Neural progenitor cell (in vitro differentiated cells): ENCODE data around the gene AMTN. TPM values are rescaled to one million over a fixed set of nuclear protein-coding genes. Genes with fewer than 3 reads are reported as not detected.

Experiments
- DNase-seq: peaks from one replicate; pipeline ENCODE4 v3.0.0-alpha.2; 2016; ENCODE audit warnings: low spot score
- H2AFZ ChIP-seq: fragments of 200-600 bp; sonication (generic); replicated peaks from 2 replicates; pipeline ENCODE4 v1.6.1; 2016; ENCODE audit warnings: antibody characterized with exemption
- H3F3A ChIP-seq: fragments of 200-600 bp; sonication (generic); 2 replicates; pipeline ENCODE4 v1.6.1; 2016; ENCODE audit warnings: antibody characterized with exemption, low read depth
- H3K27ac ChIP-seq: fragments of 200-600 bp; sonication (generic); 2 replicates; pipeline ENCODE4 v1.5.1; 2016; ENCODE audit warnings: mild to moderate bottlenecking
- H3K27me3 ChIP-seq: fragments of 200-600 bp; sonication (generic); 2 replicates; pipeline ENCODE4 v1.6.1; 2016; ENCODE audit warnings: mild to moderate bottlenecking, moderate library complexity
- H3K36me3 ChIP-seq: fragments of 200-600 bp; sonication (generic); 2 replicates; pipeline ENCODE4 v1.5.1; 2016
- H3K4me1 ChIP-seq: fragments of 200-600 bp; sonication (generic); 2 replicates; pipeline ENCODE4 v1.6.1; 2016; ENCODE audit warnings: mixed run types
- H3K4me2 ChIP-seq: fragments of 200-600 bp; sonication (generic); 2 replicates; pipeline ENCODE4 v1.6.1; 2016
- H3K4me3 ChIP-seq: fragments of 200-600 bp; sonication (generic); 2 replicates; pipeline ENCODE4 v1.5.1; 2016
- H3K79me2 ChIP-seq: fragments of 200-600 bp; sonication (generic); 2 replicates; pipeline ENCODE4 v1.6.1; 2016; ENCODE audit warnings: low read depth
- H3K9ac ChIP-seq: fragments of 200-600 bp; sonication (generic); 2 replicates; pipeline ENCODE4 v1.6.1; 2016
- H3K9me3 ChIP-seq: fragments of 200-600 bp; sonication (generic); 2 replicates; pipeline ENCODE4 v1.5.1; 2016; ENCODE audit warnings: low read depth
- H4K20me1 ChIP-seq: fragments of 200-600 bp; sonication (generic); 2 replicates; pipeline ENCODE4 v1.6.1; 2016; ENCODE audit warnings: low read depth
- H3K27ac Mint-ChIP-seq: 3 replicates; pipeline ENCODE4 v1.8.0; 2021; ENCODE audit warnings: mixed read lengths
- H3K27me3 Mint-ChIP-seq: 2 replicates; pipeline ENCODE4 v1.8.0; 2022; ENCODE audit warnings: low read depth, mild to moderate bottlenecking, inconsistent platforms, moderate library complexity, mixed read lengths; ENCODE audit not compliant: insufficient read depth
- H3K36me3 Mint-ChIP-seq: 3 replicates; pipeline ENCODE4 v1.8.0; 2021; ENCODE audit warnings: mixed read lengths
- H3K4me1 Mint-ChIP-seq: 3 replicates; pipeline ENCODE4 v1.8.0; 2021; ENCODE audit warnings: mixed read lengths
- H3K4me3 Mint-ChIP-seq: 3 replicates; pipeline ENCODE4 v1.8.0; 2021; ENCODE audit warnings: mild to moderate bottlenecking, moderate library complexity, mixed read lengths
- H3K9me3 Mint-ChIP-seq: 3 replicates; pipeline ENCODE4 v1.8.0; 2020; ENCODE audit warnings: mixed read lengths
- CTCF ChIP-seq: fragments of 200-600 bp; sonication (generic); IDR thresholded peaks from 2 replicates; pipeline ENCODE4 v1.5.1; 2017; ENCODE audit warnings: antibody characterized with exemption, mild to moderate bottlenecking
- EZH2 ChIP-seq: fragments of 200-600 bp; sonication (generic); IDR thresholded peaks from 2 replicates; pipeline ENCODE4 v1.6.1; 2017; ENCODE audit warnings: antibody characterized with exemption, mild to moderate bottlenecking, moderate library complexity
- EZH2phosphoT487 ChIP-seq: fragments of 200-600 bp; sonication (generic); IDR thresholded peaks from 2 replicates; pipeline ENCODE4 v1.6.1; 2017; ENCODE audit warnings: antibody characterized with exemption
- total RNA-seq: library from RNA; depleted of rRNA; stranded (reverse); fragments of >200 nt; gene quantifications from 2 replicates; pipeline ENCODE4 v1.2.3, GENCODE V29; 2015; ENCODE audit warnings: low replicate concordance

AMTN gene
- total RNA-seq, 1 donor from 2014 or later: not detected

GRCh38 chr4:70570796-70571195, 52.4 kb downstream of the AMTN start:
- TF ChIP-seq EZH2phosphoT487: no peak
- TF ChIP-seq CTCF: no peak
- no peak for TF ChIP-seq EZH2
- no peaks in the 10 kb centered on the region for H3K79me2 ChIP-seq
- H3K4me2 ChIP-seq: no peak overlapping the region
- H3K27me3 ChIP-seq: no peaks in the 10 kb centered on the region
- no peaks in the 10 kb centered on the region for H4K20me1 ChIP-seq
- no peaks in the 10 kb centered on the region for H3K9me3 ChIP-seq
- H3K4me1 ChIP-seq: peaks cover 6% of the 10 kb centered on the region
- H3F3A ChIP-seq: no peaks in the 10 kb centered on the region
- no peaks in the 10 kb centered on the region for H3K36me3 Mint-ChIP-seq
- peaks cover 14% of the 10 kb centered on the region for H3K9me3 Mint-ChIP-seq
- no peak overlapping the region for H3K4me3 ChIP-seq
- H3K36me3 ChIP-seq: no peaks in the 10 kb centered on the region
- no peak for DNase-seq
- H3K4me1 Mint-ChIP-seq: peaks cover 2% of the 10 kb centered on the region
- H3K9ac ChIP-seq: no peak overlapping the region
- no peak overlapping the region for H3K27ac Mint-ChIP-seq
- no peak overlapping the region for H2AFZ ChIP-seq
- H3K27me3 Mint-ChIP-seq: peaks cover 2% of the 10 kb centered on the region
- no peak overlapping the region for H3K27ac ChIP-seq
- no peak overlapping the region for H3K4me3 Mint-ChIP-seq

DNA sequence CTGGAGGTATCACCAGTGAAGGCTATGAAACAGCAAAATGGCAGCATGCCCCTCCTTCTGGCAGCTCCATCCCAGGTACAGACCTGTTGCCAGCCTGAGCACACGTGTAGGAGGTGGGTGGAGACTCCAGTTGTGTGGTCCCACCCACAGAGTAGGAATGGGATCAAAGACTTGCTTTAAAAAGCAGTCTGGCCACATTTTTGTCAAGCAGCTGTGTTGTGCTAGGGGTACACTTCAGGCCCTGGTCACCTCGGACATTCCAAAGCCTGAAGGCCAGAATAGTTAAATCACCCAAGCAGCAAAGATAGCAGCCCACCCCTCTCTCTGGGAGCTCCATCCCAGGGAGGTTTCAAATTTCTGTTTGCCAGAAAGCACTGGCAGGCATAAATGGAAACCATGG, 53.4 kb downstream of the AMTN start:
- DNase-seq: no peak
- peak overlapping the region; percentile 21 for H2AFZ ChIP-seq

GRCh38 chr4:70575964-70576363, 57.6 kb downstream of the AMTN start:
- H3K4me1 Mint-ChIP-seq: peaks cover 9% of the 10 kb centered on the region
- no peak overlapping the region for H2AFZ ChIP-seq
- no peak for DNase-seq
- H3K9ac ChIP-seq: no peak overlapping the region
- H3K4me1 ChIP-seq: peaks cover 6% of the 10 kb centered on the region
- H3K27ac Mint-ChIP-seq: no peak overlapping the region
- no peaks in the 10 kb centered on the region for H3F3A ChIP-seq
- H3K4me2 ChIP-seq: no peak overlapping the region
- H3K4me3 Mint-ChIP-seq: no peak overlapping the region
- H3K27ac ChIP-seq: no peak overlapping the region
- H3K79me2 ChIP-seq: no peaks in the 10 kb centered on the region
- H3K4me3 ChIP-seq: no peak overlapping the region
- peaks cover 5% of the 10 kb centered on the region for H3K9me3 Mint-ChIP-seq
- no peaks in the 10 kb centered on the region for H3K27me3 ChIP-seq
- no peaks in the 10 kb centered on the region for H3K36me3 ChIP-seq
- H3K36me3 Mint-ChIP-seq: no peaks in the 10 kb centered on the region
- peaks cover 7% of the 10 kb centered on the region for H3K27me3 Mint-ChIP-seq
- no peaks in the 10 kb centered on the region for H4K20me1 ChIP-seq
- H3K9me3 ChIP-seq: no peaks in the 10 kb centered on the region
- TF ChIP-seq EZH2phosphoT487: no peak
- no peak for TF ChIP-seq EZH2
- TF ChIP-seq CTCF: no peak

More for the DNA sequence above, 53.4 kb downstream of the AMTN start:
- Histone ChIP-seq H3K9ac (no peak overlapping the region), H3K4me3 (no peak overlapping the region), H3K9me3 (no peaks in the 10 kb centered on the region), H3K4me1 (peaks cover 6% of the 10 kb centered on the region), H3K4me2 (no peak overlapping the region), H3K27ac (no peak overlapping the region), H3K36me3 (no peaks in the 10 kb centered on the region), H3K79me2 (no peaks in the 10 kb centered on the region), H4K20me1 (no peaks in the 10 kb centered on the region), H3K27me3 (no peaks in the 10 kb centered on the region), H3F3A (no peaks in the 10 kb centered on the region)
- Mint-ChIP-seq H3K27ac (no peak overlapping the region), H3K9me3 (peaks cover 14% of the 10 kb centered on the region), H3K27me3 (peaks cover 2% of the 10 kb centered on the region), H3K4me3 (no peak overlapping the region), H3K4me1 (peaks cover 2% of the 10 kb centered on the region), H3K36me3 (no peaks in the 10 kb centered on the region)
- TF ChIP-seq CTCF (no peak), EZH2phosphoT487 (no peak), EZH2 (no peak)
